Subcutaneous abdominal adipose tissue (tissue), 5 donors: ENCODE results near the gene CPS1.

ENCODE experiments used
- H3K27ac ChIP-seq: one replicate; pipeline ENCODE4 v1.7.0; 2013; ENCODE audit warnings: low read depth, mild to moderate bottlenecking, inconsistent platforms, low read length, moderate library complexity
- H3K27me3 ChIP-seq, 5 donors: one replicate each; pipeline ENCODE4 v1.7.0; 2013; ENCODE audit warnings: low read length in 5 of 5, inconsistent platforms in 1 of 5; ENCODE audit not compliant: control insufficient read depth in 5 of 5, insufficient read depth in 4 of 5
- H3K36me3 ChIP-seq, 5 donors: one replicate each; pipeline ENCODE4 v1.7.0; 2013; ENCODE audit warnings: low read length in 5 of 5; ENCODE audit not compliant: control insufficient read depth in 5 of 5, insufficient read depth in 5 of 5
- H3K4me1 ChIP-seq, 5 donors: one replicate each; pipeline ENCODE4 v1.7.0; 2013; ENCODE audit warnings: low read length in 5 of 5, mild to moderate bottlenecking in 3 of 5, moderate library complexity in 1 of 5; ENCODE audit not compliant: control insufficient read depth in 5 of 5, insufficient read depth in 5 of 5
- H3K4me3 ChIP-seq, 5 donors: one replicate each; pipeline ENCODE4 v1.7.0; 2013; ENCODE audit warnings: low read length in 5 of 5, low read depth in 1 of 5
- H3K9ac ChIP-seq, 5 donors: one replicate each; pipeline ENCODE4 v1.7.0; 2013; ENCODE audit warnings: low read length in 5 of 5, mild to moderate bottlenecking in 4 of 5, moderate library complexity in 3 of 5
- H3K9me3 ChIP-seq, 5 donors: one replicate each; pipeline ENCODE4 v1.7.0; 2013; ENCODE audit warnings: low read length in 5 of 5; ENCODE audit not compliant: control insufficient read depth in 5 of 5
- donor health status: healthy.
- donor health status: healthy.
- donor health status: healthy.
- donor health status: healthy.
- donor health status: healthy.

Gene CPS1

DNA sequence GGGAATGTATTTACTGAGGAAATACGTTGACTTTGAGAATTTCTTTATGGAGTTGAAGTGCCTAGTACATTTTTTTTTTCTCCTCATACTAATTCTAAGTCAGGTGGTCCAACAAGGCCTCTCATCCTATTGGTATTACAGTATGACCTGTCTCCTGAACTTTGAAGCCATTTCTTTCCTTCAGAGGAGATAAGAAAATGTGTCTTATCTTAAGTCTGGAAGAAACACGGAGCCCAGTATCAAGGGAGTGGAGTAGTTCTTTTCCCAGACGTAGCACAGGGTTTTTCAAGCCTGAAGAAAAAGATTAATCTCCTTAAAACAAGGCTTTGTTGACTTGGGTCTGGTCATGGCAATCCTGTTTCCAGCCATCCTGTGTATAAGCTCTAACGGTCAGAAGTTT lies 11.6 kb upstream of the CPS1 start:
- no peak overlapping the region for H3K9ac ChIP-seq
- H3K27me3 ChIP-seq = no peaks in the 10 kb centered on the region
- H3K9me3 ChIP-seq = no peaks in the 10 kb centered on the region
- no peak overlapping the region for H3K4me3 ChIP-seq
- no peak overlapping the region for H3K27ac ChIP-seq
- no peaks in the 10 kb centered on the region for H3K36me3 ChIP-seq
- no peaks in the 10 kb centered on the region for H3K4me1 ChIP-seq

DNA sequence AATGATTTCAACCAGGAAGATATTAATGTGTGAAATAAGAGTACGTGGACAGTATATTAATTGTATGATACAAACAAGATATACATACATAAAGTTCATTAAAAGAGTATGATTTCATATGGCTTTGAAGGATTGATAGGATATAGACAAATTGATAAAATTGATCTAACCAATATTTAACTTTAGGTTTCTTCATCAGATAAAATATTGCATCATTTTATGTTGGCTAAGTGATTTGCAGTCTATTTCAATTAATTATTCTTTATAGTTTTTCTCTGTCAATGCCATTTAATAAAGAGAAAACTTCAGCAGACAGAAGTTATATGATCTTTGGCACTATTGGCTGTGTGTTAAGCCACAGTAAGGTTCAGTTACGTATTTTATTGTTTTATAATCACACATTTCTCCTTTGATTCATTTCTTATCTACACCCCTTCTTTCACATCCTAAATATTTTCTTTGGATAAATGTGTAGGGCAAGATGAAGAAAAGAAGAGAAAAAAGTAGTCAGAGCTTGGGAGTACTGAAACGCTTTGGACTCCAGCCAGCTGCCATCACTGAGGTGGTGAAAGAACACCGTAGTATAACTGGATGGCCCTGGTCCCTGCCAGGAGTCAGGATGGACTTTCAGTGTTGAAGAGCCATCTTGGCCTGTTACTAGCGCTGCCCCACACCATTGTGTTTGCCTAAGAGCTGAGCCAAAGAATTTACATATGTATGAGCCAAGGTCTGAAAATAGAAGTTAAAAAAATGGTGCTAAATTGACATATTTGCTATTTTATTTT lies 9.8 kb upstream of the CPS1 start:
- H3K27me3 ChIP-seq = no peaks in the 10 kb centered on the region
- H3K36me3 ChIP-seq = no peaks in the 10 kb centered on the region
- no peak overlapping the region for H3K27ac ChIP-seq
- H3K4me3 ChIP-seq = no peak overlapping the region
- H3K4me1 ChIP-seq = no peaks in the 10 kb centered on the region
- H3K9ac ChIP-seq = no peak overlapping the region
- H3K9me3 ChIP-seq = no peaks in the 10 kb centered on the region

DNA sequence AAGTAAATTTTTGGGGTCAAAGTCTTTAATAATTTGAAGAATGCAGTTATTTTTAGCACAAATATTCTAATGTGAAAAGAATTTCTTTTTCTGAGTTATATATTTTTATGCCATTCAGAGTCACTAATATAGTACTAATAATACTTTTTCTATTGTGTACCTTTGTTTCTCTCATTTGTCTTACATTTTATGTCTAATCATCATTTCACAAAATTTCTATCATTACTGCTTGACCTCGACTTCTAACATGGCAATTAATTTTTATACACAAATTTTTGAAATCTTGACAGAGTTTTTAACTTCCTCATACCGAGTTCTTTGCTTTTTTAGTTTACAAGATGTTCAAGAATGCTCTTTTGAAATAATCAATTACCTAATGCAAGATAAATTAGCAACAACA lies 8.4 kb upstream of the CPS1 start:
- Histone ChIP-seq H3K9ac (no peak overlapping the region), H3K4me3 (no peak overlapping the region), H3K9me3 (no peaks in the 10 kb centered on the region), H3K36me3 (no peaks in the 10 kb centered on the region), H3K4me1 (no peaks in the 10 kb centered on the region), H3K27ac (no peak overlapping the region), H3K27me3 (no peaks in the 10 kb centered on the region)

DNA sequence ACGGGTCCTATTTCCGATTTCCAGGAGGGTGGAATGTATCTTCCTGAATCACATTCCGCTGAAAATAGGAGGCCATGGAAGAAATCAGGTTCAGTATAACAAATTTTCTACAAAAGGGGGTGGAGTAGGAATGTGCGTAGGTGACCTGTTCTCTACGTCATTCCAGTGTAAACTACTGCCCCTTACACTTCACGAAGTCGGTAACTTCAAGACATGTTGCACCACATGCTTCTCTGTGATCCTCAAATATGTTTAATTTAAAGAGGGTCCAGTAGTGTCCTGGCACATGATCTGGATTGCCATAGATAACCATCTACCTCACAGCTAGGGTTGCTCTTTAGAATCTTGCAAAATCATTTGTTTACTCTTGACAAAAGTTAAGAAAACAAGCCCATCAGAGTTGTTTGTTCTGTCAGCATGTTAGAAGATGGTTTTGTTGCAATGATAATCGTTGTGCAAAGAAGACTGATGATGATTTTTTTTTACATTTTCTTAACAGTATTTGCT lies 7.5 kb upstream of the CPS1 start:
- no peaks in the 10 kb centered on the region for H3K27me3 ChIP-seq
- no peaks in the 10 kb centered on the region for H3K4me1 ChIP-seq
- no peaks in the 10 kb centered on the region for H3K9me3 ChIP-seq
- no peak overlapping the region for H3K4me3 ChIP-seq
- no peak overlapping the region for H3K27ac ChIP-seq
- no peaks in the 10 kb centered on the region for H3K36me3 ChIP-seq
- no peak overlapping the region for H3K9ac ChIP-seq

DNA sequence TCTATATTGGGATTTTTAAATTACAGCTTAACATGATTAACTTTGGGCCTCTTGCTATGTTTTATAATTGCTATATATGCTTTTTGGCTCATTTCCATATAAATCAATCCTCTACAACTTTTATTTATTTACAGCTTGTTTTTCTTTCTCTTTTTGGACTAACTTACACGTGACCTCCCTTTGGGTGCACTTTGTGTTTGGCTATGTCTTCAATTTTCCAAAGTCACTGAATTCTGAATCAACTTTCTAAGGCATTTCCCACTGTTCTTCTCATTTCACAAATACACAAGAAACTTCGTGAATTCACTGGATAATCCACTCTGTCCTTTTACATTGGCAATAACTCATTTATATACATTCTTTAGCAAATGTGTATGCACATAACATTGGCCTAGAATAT lies 5.4 kb upstream of the CPS1 start:
- no peak overlapping the region for H3K27ac ChIP-seq
- H3K9me3 ChIP-seq = no peaks in the 10 kb centered on the region
- no peaks in the 10 kb centered on the region for H3K27me3 ChIP-seq
- no peaks in the 10 kb centered on the region for H3K36me3 ChIP-seq
- no peak overlapping the region for H3K4me3 ChIP-seq
- no peaks in the 10 kb centered on the region for H3K4me1 ChIP-seq
- H3K9ac ChIP-seq = no peak overlapping the region

DNA sequence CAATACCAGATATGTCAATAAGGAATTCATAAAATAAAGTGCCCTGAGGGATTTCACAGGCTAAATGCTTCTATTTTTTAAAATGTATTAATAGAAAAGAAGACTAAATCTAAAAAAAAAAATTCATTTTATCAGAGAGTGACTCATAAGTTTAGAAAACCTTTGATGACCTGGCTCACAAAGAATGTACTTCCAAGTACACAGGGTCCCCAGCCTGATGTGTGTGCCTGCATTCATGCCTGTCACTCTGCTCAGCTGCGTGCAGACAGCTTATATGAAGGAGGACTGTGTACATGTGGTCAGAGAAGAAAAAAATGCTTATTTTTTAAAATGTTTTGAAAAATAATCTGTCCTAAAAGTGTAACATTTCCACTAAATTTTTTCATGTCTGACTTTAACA lies 3.0 kb upstream of the CPS1 start:
- Histone ChIP-seq H3K27me3 (no peaks in the 10 kb centered on the region), H3K9me3 (no peaks in the 10 kb centered on the region), H3K4me1 (no peaks in the 10 kb centered on the region), H3K9ac (no peak overlapping the region), H3K4me3 (no peak overlapping the region), H3K27ac (no peak overlapping the region), H3K36me3 (no peaks in the 10 kb centered on the region)

DNA sequence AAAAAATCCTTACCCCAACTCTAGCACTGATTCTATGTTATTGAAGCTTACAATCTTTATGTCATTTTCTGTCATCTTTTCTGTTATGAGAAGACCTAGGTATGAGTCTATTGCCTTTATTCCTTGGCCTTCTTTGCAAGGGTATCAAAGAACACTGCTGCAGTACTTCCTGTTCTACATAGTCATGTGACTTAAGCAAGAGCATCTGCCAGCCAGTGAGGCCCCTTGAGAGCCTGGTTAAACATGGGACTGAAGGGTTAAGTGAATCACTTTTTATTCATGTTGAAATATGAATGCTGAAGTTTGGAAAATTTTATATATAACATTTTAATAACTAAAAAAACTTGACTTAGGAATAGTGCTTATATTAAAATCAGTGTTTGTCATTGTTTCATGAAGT lies 844 bp upstream of the CPS1 start:
- no peaks in the 10 kb centered on the region for H3K36me3 ChIP-seq
- H3K4me3 ChIP-seq = no peak overlapping the region
- H3K4me1 ChIP-seq = no peaks in the 10 kb centered on the region
- no peaks in the 10 kb centered on the region for H3K27me3 ChIP-seq
- H3K9ac ChIP-seq = no peak overlapping the region
- no peaks in the 10 kb centered on the region for H3K9me3 ChIP-seq
- no peak overlapping the region for H3K27ac ChIP-seq

DNA sequence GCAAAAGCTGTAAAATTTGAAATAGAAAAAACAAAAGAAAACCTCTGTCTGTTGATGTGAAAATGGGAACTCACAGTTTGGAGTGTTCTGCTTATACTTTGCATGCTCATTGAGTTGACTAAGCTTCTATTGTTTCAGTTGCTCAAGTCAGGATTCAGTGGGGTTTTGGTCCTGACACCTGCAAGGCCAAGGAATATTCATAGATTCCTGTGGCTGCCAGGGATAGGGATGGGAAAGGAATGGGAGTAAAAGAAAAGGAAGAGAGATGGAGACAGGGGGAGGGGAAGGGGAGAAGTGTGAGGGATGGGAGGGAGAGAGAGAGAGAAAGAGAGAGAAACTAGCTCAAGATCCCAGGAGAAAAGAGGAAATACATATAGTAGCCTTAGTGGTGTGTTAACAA lies 1.3 kb downstream of the CPS1 start:
- H3K27me3 ChIP-seq = no peaks in the 10 kb centered on the region
- no peaks in the 10 kb centered on the region for H3K9me3 ChIP-seq
- no peaks in the 10 kb centered on the region for H3K36me3 ChIP-seq
- H3K4me1 ChIP-seq = no peaks in the 10 kb centered on the region
- H3K9ac ChIP-seq = no peak overlapping the region
- H3K4me3 ChIP-seq = no peak overlapping the region
- H3K27ac ChIP-seq = no peak overlapping the region

DNA sequence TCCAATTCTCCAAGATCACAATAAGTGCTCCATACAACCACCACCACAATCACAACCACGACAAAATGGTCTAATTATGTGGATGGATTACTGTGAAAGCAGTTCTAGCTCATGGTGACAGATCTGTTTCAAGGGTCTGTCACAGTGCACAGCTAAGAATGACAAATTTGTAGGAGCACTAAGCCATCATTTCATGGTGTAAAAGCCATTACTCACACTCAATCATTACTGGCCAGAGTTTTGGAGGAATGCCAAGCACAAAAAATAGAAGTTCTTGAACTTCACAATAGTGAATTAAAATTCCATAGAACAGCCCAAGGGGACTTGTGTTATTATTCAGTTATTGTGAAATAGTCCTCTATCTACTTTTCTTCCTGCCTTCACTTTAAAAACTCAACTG lies 2.3 kb downstream of the CPS1 start:
- no peaks in the 10 kb centered on the region for H3K9me3 ChIP-seq
- no peaks in the 10 kb centered on the region for H3K36me3 ChIP-seq
- no peaks in the 10 kb centered on the region for H3K27me3 ChIP-seq
- no peak overlapping the region for H3K27ac ChIP-seq
- no peaks in the 10 kb centered on the region for H3K4me1 ChIP-seq
- H3K9ac ChIP-seq = no peak overlapping the region
- no peak overlapping the region for H3K4me3 ChIP-seq

DNA sequence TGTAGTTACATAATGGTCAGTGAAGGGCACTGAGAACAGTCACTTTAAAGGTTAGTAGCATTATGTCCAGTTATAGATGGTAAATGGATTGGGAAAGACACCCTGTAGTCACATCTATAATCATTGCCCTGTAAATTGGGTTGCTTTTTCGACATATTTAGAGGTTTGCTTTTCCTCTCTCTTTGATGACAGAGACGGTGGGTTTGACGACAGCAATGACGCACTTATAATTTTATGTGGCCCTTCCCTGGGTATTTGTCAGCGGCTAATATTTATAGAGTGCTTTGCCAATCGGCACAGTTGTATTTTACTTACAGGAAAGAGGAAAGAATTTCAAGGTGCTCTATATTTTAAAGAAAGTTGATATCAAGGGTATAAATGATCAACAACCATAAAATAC lies 2.8 kb downstream of the CPS1 start:
- H3K27ac ChIP-seq = no peak overlapping the region
- H3K27me3 ChIP-seq = no peaks in the 10 kb centered on the region
- H3K9me3 ChIP-seq = no peaks in the 10 kb centered on the region
- no peak overlapping the region for H3K4me3 ChIP-seq
- no peak overlapping the region for H3K9ac ChIP-seq
- no peaks in the 10 kb centered on the region for H3K36me3 ChIP-seq
- H3K4me1 ChIP-seq = no peaks in the 10 kb centered on the region
